ENCODE measurements around the gene EPB41L2.

- TF ChIP-seq CTCF (IDR thresholded peaks at IDR 0.05) (no peak), POLR2A (IDR thresholded peaks at IDR 0.05) (no peak)
Measured at GRCh38 chr6:131070061-131070460, 7.0 kb upstream of the EPB41L2 start.

All from Peyer's patch (tissue), 4 donors.